ENCODE measurements around the gene ESR2.

GRCh38 chr14:64221391-64222003 is 72.7 kb downstream of the ESR2 start:
- TF ChIP-seq, protein P1, sequence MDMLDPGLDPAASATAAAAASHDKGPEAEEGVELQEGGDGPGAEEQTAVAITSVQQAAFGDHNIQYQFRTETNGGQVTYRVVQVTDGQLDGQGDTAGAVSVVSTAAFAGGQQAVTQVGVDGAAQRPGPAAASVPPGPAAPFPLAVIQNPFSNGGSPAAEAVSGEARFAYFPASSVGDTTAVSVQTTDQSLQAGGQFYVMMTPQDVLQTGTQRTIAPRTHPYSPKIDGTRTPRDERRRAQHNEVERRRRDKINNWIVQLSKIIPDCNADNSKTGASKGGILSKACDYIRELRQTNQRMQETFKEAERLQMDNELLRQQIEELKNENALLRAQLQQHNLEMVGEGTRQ (IDR thresholded peaks at IDR 0.05; ENCODE audit: low read length): no peak
- TF ChIP-seq TAF1 (IDR thresholded peaks at IDR 0.05; ENCODE audit: low read depth, low read length): no peak
- TF ChIP-seq EZH2 (IDR thresholded peaks at IDR 0.05; ENCODE audit: low read depth, low read length, severe bottlenecking): no peak
- no peak for TF ChIP-seq RFX5 (IDR thresholded peaks at IDR 0.05; ENCODE audit: borderline replicate concordance, low read depth, low read length)
